GM12878 (cell line): ENCODE results near the gene HIGD1C. TPM values are rescaled to one million over a fixed set of nuclear protein-coding genes. Genes with fewer than 3 reads are reported as not detected.
A peak's percentile ranks its signal among the peaks of the same experiment; 100 is the strongest.

Experiments used
- ATAC-seq: fragments of 200-7000 bp; cut with Tn5 transposase; 3 replicates; pipeline ENCODE4 v1.9.1; 2020; ENCODE audit warnings: mild to moderate bottlenecking, moderate library complexity
- BruUV-seq: library from RNA; stranded (reverse); fragments of 400-500 nt; replicated peaks from 2 replicates; lab custom pipeline; 2021; lab: Mats Ljungman, UMichigan
- CTCF ChIA-PET: fragments of 300-600 bp; sonication (Branson Sonifier 250); formaldehyde crosslinking; extraction: SDS; loops from one replicate; lab custom pipeline; 2021; ENCODE audit warnings: inconsistent platforms; lab: Yijun Ruan, JAX
- POLR2A ChIA-PET: fragments of 350-600 bp; formaldehyde crosslinking; extraction: SDS; loops from one replicate; lab custom pipeline; 2021; ENCODE audit warnings: inconsistent platforms; lab: Charles Lee
- RAD21 ChIA-PET: fragments of 300-600 bp; sonication (Branson Sonifier 250); formaldehyde crosslinking; loops from one replicate; lab custom pipeline; 2023; ENCODE audit warnings: antibody characterized with exemption; ENCODE audit not compliant: unreplicated experiment; lab: Charles Lee
- SMC1A ChIA-PET: fragments of 300-600 bp; sonication (Branson Sonifier 250); formaldehyde crosslinking; loops from one replicate; lab custom pipeline; 2023; ENCODE audit not compliant: unreplicated experiment, uncharacterized antibody; lab: Charles Lee
- DNase-seq: peaks from one replicate; pipeline ENCODE4 v3.0.0-alpha.2; 2011; ENCODE audit warnings: low read depth, low spot score
- FAIRE-seq: peaks from 3 replicates; lab custom pipeline; 2011; peaks lifted over from hg19 to GRCh38; lab: Jason Lieb, UNC
- H2AFZ ChIP-seq: 2 replicates; pipeline ENCODE4 v1.6.0; 2011; ENCODE audit warnings: low read depth, low read length, control low read depth; ENCODE audit not compliant: control insufficient read depth
- H3K27ac ChIP-seq: 2 replicates; pipeline ENCODE4 v1.5.1; 2011; ENCODE audit warnings: control low read depth; ENCODE audit not compliant: control insufficient read depth, insufficient read depth
- H3K27me3 ChIP-seq, 2 experiments: replicated peaks in 1 of 2; 2 replicates each; pipeline versions ENCODE4 v1.6.0 to v1.6.1; 2011; ENCODE audit warnings: low read length in 1 of 2; ENCODE audit not compliant: control insufficient read depth in 2 of 2, insufficient read depth in 2 of 2
- H3K36me3 ChIP-seq, 2 experiments: 2 replicates each; pipeline ENCODE4 v1.5.1; 2011; ENCODE audit warnings: low read length in 1 of 2; ENCODE audit not compliant: control insufficient read depth in 2 of 2, insufficient read depth in 2 of 2
- H3K4me1 ChIP-seq: 2 replicates; pipeline ENCODE4 v1.6.1; 2011; ENCODE audit warnings: mild to moderate bottlenecking, low read length, moderate library complexity, mixed read lengths; ENCODE audit not compliant: control insufficient read depth, insufficient read depth
- H3K4me2 ChIP-seq: 2 replicates; pipeline ENCODE4 v1.6.0; 2011; ENCODE audit warnings: control low read depth; ENCODE audit not compliant: control insufficient read depth, insufficient read depth
- H3K4me3 ChIP-seq: fragments of 200-600 bp; sonication (generic); 2 replicates; pipeline ENCODE4 v1.5.1; 2016
- H3K79me2 ChIP-seq: 2 replicates; pipeline ENCODE4 v1.6.0; 2011; ENCODE audit warnings: low read length; ENCODE audit not compliant: control insufficient read depth, insufficient read depth
- H3K9ac ChIP-seq: 2 replicates; pipeline ENCODE4 v1.8.0; 2011; ENCODE audit warnings: low read length, control low read depth, mixed read lengths; ENCODE audit not compliant: control insufficient read depth, insufficient read depth
- H3K9me3 ChIP-seq: replicated peaks from 3 replicates; pipeline ENCODE4 v1.5.1; 2011; ENCODE audit warnings: mild to moderate bottlenecking, low read length; ENCODE audit not compliant: control insufficient read depth, insufficient read depth
- H4K20me1 ChIP-seq: 2 replicates; pipeline ENCODE4 v1.6.0; 2011; ENCODE audit not compliant: control insufficient read depth, insufficient read depth
- CEBPB ChIP-seq, 2 experiments: fragments of 150-350 bp in 1 of 2; IDR thresholded peaks; 2 replicates each; pipeline ENCODE4 v1.6.1; 2012 to 2014; ENCODE audit warnings: low read depth in 2 of 2, low read length in 2 of 2, borderline replicate concordance in 1 of 2, inconsistent platforms in 1 of 2
- ESRRA ChIP-seq: IDR thresholded peaks from 2 replicates; pipeline ENCODE4 v1.6.1; 2012; ENCODE audit warnings: mild to moderate bottlenecking, low read length, improper control_type of control experiment
- NBN ChIP-seq: fragments of 450-650 bp; IDR thresholded peaks from 2 replicates; pipeline ENCODE4 v1.6.1; 2016
- PML ChIP-seq: IDR thresholded peaks from 2 replicates; pipeline ENCODE4 v1.6.1; 2012; ENCODE audit warnings: low read length, inconsistent platforms
- RB1 ChIP-seq: fragments of 450-650 bp; formaldehyde crosslinking; IDR thresholded peaks from 2 replicates; pipeline ENCODE4 v1.6.1; 2017; ENCODE audit warnings: mild to moderate bottlenecking, borderline replicate concordance
- RCOR1 ChIP-seq: conservative IDR thresholded peaks from 2 replicates; pipeline ENCODE4 v1.6.1; 2012; ENCODE audit warnings: low read depth, low read length, improper control_type of control experiment
- RUNX3 ChIP-seq: IDR thresholded peaks from 2 replicates; pipeline ENCODE4 v1.6.1; 2012; ENCODE audit warnings: low read length, inconsistent platforms
- SPI1 ChIP-seq: IDR thresholded peaks from 2 replicates; pipeline ENCODE4 v1.6.1; 2011; ENCODE audit warnings: low read depth, mild to moderate bottlenecking, low read length, moderate library complexity, borderline replicate concordance; ENCODE audit not compliant: insufficient read depth
- SRF ChIP-seq, 2 experiments: IDR thresholded peaks; 2 replicates each; pipeline ENCODE4 v1.6.1; 2011; ENCODE audit warnings: low read depth in 2 of 2, low read length in 2 of 2, mild to moderate bottlenecking in 1 of 2, moderate library complexity in 1 of 2
- TCF7 ChIP-seq: IDR thresholded peaks from 2 replicates; pipeline ENCODE4 v1.6.1; 2014; ENCODE audit warnings: antibody characterized with exemption, borderline replicate concordance
- ZNF274 ChIP-seq: IDR thresholded peaks from one replicate; pipeline ENCODE4 v1.8.0; 2011; ENCODE audit not compliant: insufficient read length, insufficient read depth
- WGBS: methylation state at CpG from one replicate; pipeline ENCODE4 v1.1.6; 2016; ENCODE audit warnings: low lambda C conversion rate; ENCODE audit not compliant: insufficient replicate concordance, insufficient coverage; ENCODE audit errors: missing lambda C conversion rate; 5-methylcytosine and 5-hydroxymethylcytosine counted together
- in situ Hi-C: fragments of 300-500 bp; cut with MboI; formaldehyde crosslinking; loops from 9 replicates; pipeline ENCODE4 v1.14.3; 2018; ENCODE audit warnings: mixed read lengths
- intact Hi-C: fragments of 100-400 bp; cut with micrococcal nuclease; formaldehyde crosslinking; loops from one replicate; pipeline ENCODE4 v1.14.2; 2022; ENCODE audit not compliant: unreplicated experiment
- polyA plus RNA-seq, 11 experiments: library from polyadenylated mRNA; depleted of rRNA in 4 of 11; unstranded in 6 of 11; stranded (reverse) in 5 of 11; fragments of >200 nt; fragmentation: Nextera tagmentation in 4 of 11; fragmentation: Illumina TruSeq in 1 of 11; extraction: Ambion mirVana in 4 of 11; extraction: Trizol in 1 of 11; gene quantifications; 1 replicate in 1 of 11; 2 replicates in 10 of 11; pipeline versions ENCODE4 v1.2.1 to v1.2.3, GENCODE V29; 2011 to 2016; ENCODE audit warnings: inconsistent platforms in 2 of 11, missing spikeins in 2 of 11, low read depth in 1 of 11
- total RNA-seq, 4 experiments: library from RNA; depleted of rRNA in 3 of 4; stranded (reverse); fragments of >200 nt in 3 of 4; fragmentation: Illumina TruSeq in 1 of 4; extraction: Trizol in 1 of 4; gene quantifications; 2 replicates each; pipeline versions ENCODE4 v1.2.1 to v1.2.3, GENCODE V29; 2013 to 2021
- TF ChIP-seq, protein P1 (sequence below), 3 experiments: IDR thresholded peaks in 2 of 3; conservative IDR thresholded peaks in 1 of 3; 2 replicates each; pipeline ENCODE4 v1.5.1; 2011; ENCODE audit warnings: low read depth in 3 of 3, low read length in 3 of 3, mild to moderate bottlenecking in 3 of 3, control low read depth in 2 of 3, moderate library complexity in 2 of 3, inconsistent platforms in 1 of 3, mixed read lengths in 1 of 3; ENCODE audit not compliant: control insufficient read depth in 2 of 3, insufficient read depth in 1 of 3; ENCODE audit errors: extremely low read depth in 1 of 3
- TF ChIP-seq, protein P2 (sequence below): IDR thresholded peaks from 2 replicates; pipeline ENCODE4 v1.6.1; 2012; ENCODE audit warnings: low read depth, low read length, improper control_type of control experiment
- TF ChIP-seq, protein P3 (sequence below): IDR thresholded peaks from 2 replicates; pipeline ENCODE4 v1.6.1; 2012; ENCODE audit warnings: improper control_type of control experiment, low read depth, low read length; ENCODE audit not compliant: insufficient replicate concordance

Gene HIGD1C
- total and polyA plus RNA-seq, 10 of the 15 experiments (the other 5 are each of a cell fraction or from before 2014, with no cell fraction given), result not detected

DNA sequence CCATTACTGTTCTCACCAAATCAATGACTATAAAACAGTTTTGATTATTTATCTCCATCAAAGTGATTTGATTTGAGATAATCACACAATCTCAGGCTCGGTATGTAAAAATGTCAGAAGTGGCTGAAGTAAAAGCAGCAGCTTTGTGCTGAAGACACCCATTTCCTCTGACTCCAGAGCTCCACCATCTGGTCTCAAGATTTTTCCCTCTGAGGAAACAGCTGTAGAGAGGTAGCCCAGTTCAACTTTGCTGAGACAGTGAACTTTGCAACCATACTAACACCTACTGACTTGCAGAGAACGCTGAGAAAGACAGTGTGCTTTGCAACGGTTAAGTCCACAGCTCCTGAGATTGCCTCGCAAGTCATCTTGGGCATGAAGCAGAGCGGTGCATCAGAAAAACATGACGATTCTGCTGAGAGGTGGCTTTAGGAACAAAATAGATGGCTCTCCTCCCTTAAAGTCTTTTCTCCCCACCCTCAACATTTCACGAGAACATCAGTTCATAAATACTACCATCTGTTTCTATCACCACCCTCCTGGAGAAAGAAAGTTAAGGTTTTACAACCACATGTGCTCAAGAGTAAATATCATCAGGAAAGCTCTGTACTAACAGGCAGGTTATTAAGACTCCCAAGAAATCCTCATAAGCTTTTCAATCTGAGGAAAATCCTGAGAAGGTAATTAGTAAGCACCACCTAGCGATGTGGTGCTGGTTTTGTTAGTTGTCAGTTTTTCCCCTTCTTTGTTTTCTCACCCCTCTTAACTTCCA lies 34.8 kb downstream of the HIGD1C start (continued):
- no peak for TF ChIP-seq ESRRA
- TF ChIP-seq RCOR1, result no peak
- TF ChIP-seq, protein P1, sequence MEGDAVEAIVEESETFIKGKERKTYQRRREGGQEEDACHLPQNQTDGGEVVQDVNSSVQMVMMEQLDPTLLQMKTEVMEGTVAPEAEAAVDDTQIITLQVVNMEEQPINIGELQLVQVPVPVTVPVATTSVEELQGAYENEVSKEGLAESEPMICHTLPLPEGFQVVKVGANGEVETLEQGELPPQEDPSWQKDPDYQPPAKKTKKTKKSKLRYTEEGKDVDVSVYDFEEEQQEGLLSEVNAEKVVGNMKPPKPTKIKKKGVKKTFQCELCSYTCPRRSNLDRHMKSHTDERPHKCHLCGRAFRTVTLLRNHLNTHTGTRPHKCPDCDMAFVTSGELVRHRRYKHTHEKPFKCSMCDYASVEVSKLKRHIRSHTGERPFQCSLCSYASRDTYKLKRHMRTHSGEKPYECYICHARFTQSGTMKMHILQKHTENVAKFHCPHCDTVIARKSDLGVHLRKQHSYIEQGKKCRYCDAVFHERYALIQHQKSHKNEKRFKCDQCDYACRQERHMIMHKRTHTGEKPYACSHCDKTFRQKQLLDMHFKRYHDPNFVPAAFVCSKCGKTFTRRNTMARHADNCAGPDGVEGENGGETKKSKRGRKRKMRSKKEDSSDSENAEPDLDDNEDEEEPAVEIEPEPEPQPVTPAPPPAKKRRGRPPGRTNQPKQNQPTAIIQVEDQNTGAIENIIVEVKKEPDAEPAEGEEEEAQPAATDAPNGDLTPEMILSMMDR (IDR thresholded peaks at IDR 0.05 in 2 of 3, conservative IDR thresholded peaks at IDR 0.05 in 1 of 3; ENCODE audit: control insufficient read depth in 2 of 3, extremely low read depth in 1 of 3, insufficient read depth in 1 of 3, low read depth in 3 of 3, low read length in 3 of 3), result peak; percentile 45 to 68 (median 64); a peak in 5 of 6 replicates
- no peak for TF ChIP-seq SPI1
- no peak for TF ChIP-seq CEBPB (IDR thresholded peaks at IDR 0.05; ENCODE audit: borderline replicate concordance in 1 of 2, low read depth in 2 of 2, low read length in 2 of 2)

DNA sequence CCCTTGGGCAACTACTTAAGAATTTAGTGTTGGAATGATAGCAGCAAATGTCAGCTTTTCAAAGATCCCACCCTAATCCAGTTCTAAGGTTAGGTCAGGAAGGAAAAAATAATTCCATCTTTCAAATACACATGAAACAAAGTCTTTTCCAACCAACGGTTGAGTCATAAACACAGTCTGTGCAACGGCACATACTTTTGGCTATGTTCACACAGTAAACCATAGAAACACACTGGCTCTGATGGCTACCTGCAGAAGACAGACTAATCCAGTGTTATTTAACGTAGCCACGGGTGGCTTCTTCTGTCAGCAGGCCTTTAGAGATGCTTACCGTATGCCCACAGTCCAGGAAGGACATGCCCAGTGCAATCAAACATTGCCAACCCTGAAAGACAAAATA lies 35.7 kb downstream of the HIGD1C start:
- Histone ChIP-seq H3K79me2 (no peaks in the 10 kb centered on the region), H3K9ac (no peak overlapping the region), H3K36me3 (peaks cover 3 to 23% of the 10 kb centered on the region in 2 experiments), H3K9me3 (no peaks in the 10 kb centered on the region), H3K4me1 (peaks cover 17% of the 10 kb centered on the region), H3K27ac (no peak overlapping the region), H2AFZ (no peak overlapping the region), H3K4me3 (no peak overlapping the region), H3K27me3 (no peaks in the 10 kb centered on the region), H3K4me2 (no peak overlapping the region), H4K20me1 (no peaks in the 10 kb centered on the region)
- in situ Hi-C loops (no loop called here), intact Hi-C loops (loop anchor here (5.0 kb wide), 1 partner anchor 221 kb away; no protein-coding TSS in a partner anchor)
- DNase-seq (no peak), FAIRE-seq (no peak), ATAC-seq (no peak)
- BruUV-seq, result no TSS peak
- ChIA-PET POLR2A (no interaction called here), RAD21 (interaction anchor here (0.8 to 7.3 kb wide), 11 partner anchors 9 to 484 kb away, joined by 3 to 114 read pairs (median 5); partner anchors contain the start of genes ATF1 and SLC11A2), CTCF (interaction anchor here (0.8 to 7.2 kb wide), 19 partner anchors 10 to 483 kb away, joined by 3 to 149 read pairs (median 6); partner anchors contain the start of genes ATF1 and DIP2B), SMC1A (interaction anchor here (0.7 to 7.6 kb wide), 18 partner anchors 9 to 483 kb away, joined by 3 to 129 read pairs (median 4); partner anchors contain the start of genes ATF1, DIP2B and SLC11A2)
- WGBS, result 88% methylated on average over 5 of the region's 5 CpGs
- TF ChIP-seq, protein P2, sequence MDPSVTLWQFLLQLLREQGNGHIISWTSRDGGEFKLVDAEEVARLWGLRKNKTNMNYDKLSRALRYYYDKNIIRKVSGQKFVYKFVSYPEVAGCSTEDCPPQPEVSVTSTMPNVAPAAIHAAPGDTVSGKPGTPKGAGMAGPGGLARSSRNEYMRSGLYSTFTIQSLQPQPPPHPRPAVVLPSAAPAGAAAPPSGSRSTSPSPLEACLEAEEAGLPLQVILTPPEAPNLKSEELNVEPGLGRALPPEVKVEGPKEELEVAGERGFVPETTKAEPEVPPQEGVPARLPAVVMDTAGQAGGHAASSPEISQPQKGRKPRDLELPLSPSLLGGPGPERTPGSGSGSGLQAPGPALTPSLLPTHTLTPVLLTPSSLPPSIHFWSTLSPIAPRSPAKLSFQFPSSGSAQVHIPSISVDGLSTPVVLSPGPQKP, result no peak
- no peak for TF ChIP-seq PML
- TF ChIP-seq, protein P3, sequence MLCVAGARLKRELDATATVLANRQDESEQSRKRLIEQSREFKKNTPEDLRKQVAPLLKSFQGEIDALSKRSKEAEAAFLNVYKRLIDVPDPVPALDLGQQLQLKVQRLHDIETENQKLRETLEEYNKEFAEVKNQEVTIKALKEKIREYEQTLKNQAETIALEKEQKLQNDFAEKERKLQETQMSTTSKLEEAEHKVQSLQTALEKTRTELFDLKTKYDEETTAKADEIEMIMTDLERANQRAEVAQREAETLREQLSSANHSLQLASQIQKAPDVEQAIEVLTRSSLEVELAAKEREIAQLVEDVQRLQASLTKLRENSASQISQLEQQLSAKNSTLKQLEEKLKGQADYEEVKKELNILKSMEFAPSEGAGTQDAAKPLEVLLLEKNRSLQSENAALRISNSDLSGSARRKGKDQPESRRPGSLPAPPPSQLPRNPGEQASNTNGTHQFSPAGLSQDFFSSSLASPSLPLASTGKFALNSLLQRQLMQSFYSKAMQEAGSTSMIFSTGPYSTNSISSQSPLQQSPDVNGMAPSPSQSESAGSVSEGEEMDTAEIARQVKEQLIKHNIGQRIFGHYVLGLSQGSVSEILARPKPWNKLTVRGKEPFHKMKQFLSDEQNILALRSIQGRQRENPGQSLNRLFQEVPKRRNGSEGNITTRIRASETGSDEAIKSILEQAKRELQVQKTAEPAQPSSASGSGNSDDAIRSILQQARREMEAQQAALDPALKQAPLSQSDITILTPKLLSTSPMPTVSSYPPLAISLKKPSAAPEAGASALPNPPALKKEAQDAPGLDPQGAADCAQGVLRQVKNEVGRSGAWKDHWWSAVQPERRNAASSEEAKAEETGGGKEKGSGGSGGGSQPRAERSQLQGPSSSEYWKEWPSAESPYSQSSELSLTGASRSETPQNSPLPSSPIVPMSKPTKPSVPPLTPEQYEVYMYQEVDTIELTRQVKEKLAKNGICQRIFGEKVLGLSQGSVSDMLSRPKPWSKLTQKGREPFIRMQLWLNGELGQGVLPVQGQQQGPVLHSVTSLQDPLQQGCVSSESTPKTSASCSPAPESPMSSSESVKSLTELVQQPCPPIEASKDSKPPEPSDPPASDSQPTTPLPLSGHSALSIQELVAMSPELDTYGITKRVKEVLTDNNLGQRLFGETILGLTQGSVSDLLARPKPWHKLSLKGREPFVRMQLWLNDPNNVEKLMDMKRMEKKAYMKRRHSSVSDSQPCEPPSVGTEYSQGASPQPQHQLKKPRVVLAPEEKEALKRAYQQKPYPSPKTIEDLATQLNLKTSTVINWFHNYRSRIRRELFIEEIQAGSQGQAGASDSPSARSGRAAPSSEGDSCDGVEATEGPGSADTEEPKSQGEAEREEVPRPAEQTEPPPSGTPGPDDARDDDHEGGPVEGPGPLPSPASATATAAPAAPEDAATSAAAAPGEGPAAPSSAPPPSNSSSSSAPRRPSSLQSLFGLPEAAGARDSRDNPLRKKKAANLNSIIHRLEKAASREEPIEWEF, result no peak
- no peak for TF ChIP-seq RB1
- no peak for TF ChIP-seq TCF7
- TF ChIP-seq NBN, result no peak
- TF ChIP-seq RUNX3, result no peak
- TF ChIP-seq SRF (IDR thresholded peaks at IDR 0.05; ENCODE audit: low read depth in 2 of 2, low read length in 2 of 2), result no peak
- TF ChIP-seq ZNF274, result no peak
